ENCODE measurements around the gene RNASE4. TPM values are rescaled to one million over a fixed set of nuclear protein-coding genes. Genes with fewer than 3 reads are reported as not detected.
"Not testable (repeated sequence)": the region's sequence is repeated elsewhere in the genome, so short reads cannot be mapped to it uniquely, and the experiment has no call there.

The RNASE4 gene
- total and polyA plus RNA-seq, 2 donors, result 39.5 to 135 TPM

GRCh38 chr14:20659813-20660395 lies 24.5 kb upstream of the RNASE4 start:
- no peak overlapping the region for H3K4me3 ChIP-seq (ENCODE audit: low read depth, low read length)
- H3K4me1 ChIP-seq (ENCODE audit: insufficient read depth), result no peaks in the 10 kb centered on the region
- DNase-seq (ENCODE audit: extremely low spot score), result no peak
- H3K36me3 ChIP-seq (ENCODE audit: insufficient read depth), result no peaks in the 10 kb centered on the region
- WGBS, result 59% methylated on average over 26 of the region's 26 CpGs
- no peak overlapping the region for H3K27ac ChIP-seq (ENCODE audit: low read depth)

GRCh38 chr14:20661197-20661596 lies 23.2 kb upstream of the RNASE4 start:
- DNase-seq (ENCODE audit: extremely low spot score), result no peak
- Histone ChIP-seq H3K27ac (ENCODE audit: low read depth) (no peak overlapping the region), H3K4me1 (ENCODE audit: insufficient read depth) (no peaks in the 10 kb centered on the region), H3K4me3 (ENCODE audit: low read depth, low read length) (no peak overlapping the region), H3K36me3 (ENCODE audit: insufficient read depth) (no peaks in the 10 kb centered on the region)
- WGBS, result 79% methylated on average over 2 of the region's 2 CpGs

- 3% methylated on average over 31 of the region's 31 CpGs for WGBS
- no peak for DNase-seq (ENCODE audit: extremely low spot score)
- H3K4me3 ChIP-seq (ENCODE audit: low read depth, low read length), result peak overlapping the region; percentile 1
- no peaks in the 10 kb centered on the region for H3K36me3 ChIP-seq (ENCODE audit: insufficient read depth)
- H3K27ac ChIP-seq (ENCODE audit: low read depth), result no peak overlapping the region
- H3K4me1 ChIP-seq (ENCODE audit: insufficient read depth), result no peaks in the 10 kb centered on the region
Observed at GRCh38 chr14:20662968-20663732, 21.2 kb upstream of the RNASE4 start.

- H3K4me3 ChIP-seq (ENCODE audit: low read depth, low read length); DNase-seq (ENCODE audit: extremely low spot score); H3K27ac ChIP-seq (ENCODE audit: low read depth); H3K36me3 ChIP-seq (ENCODE audit: insufficient read depth); H3K4me1 ChIP-seq (ENCODE audit: insufficient read depth): not testable (repeated sequence)
- 74% methylated on average over 7 of the region's 7 CpGs for WGBS
Observed at GRCh38 chr14:20666400-20666961, 17.9 kb upstream of the RNASE4 start.

GRCh38 chr14:20667957-20668356 lies 16.4 kb upstream of the RNASE4 start:
- DNase-seq (ENCODE audit: extremely low spot score), result no peak
- H3K36me3 ChIP-seq (ENCODE audit: insufficient read depth), result no peaks in the 10 kb centered on the region
- no peaks in the 10 kb centered on the region for H3K4me1 ChIP-seq (ENCODE audit: insufficient read depth)
- H3K4me3 ChIP-seq (ENCODE audit: low read depth, low read length), result no peak overlapping the region
- 76% methylated on average over 2 of the region's 2 CpGs for WGBS
- H3K27ac ChIP-seq (ENCODE audit: low read depth), result no peak overlapping the region

- 91% methylated on average over 2 of the region's 2 CpGs for WGBS
- H3K36me3 ChIP-seq (ENCODE audit: insufficient read depth), result no peaks in the 10 kb centered on the region
- no peak overlapping the region for H3K4me3 ChIP-seq (ENCODE audit: low read depth, low read length)
- no peaks in the 10 kb centered on the region for H3K4me1 ChIP-seq (ENCODE audit: insufficient read depth)
- DNase-seq (ENCODE audit: extremely low spot score), result no peak
- no peak overlapping the region for H3K27ac ChIP-seq (ENCODE audit: low read depth)
Observed at GRCh38 chr14:20668969-20669368, 15.4 kb upstream of the RNASE4 start.

- Histone ChIP-seq H3K36me3 (ENCODE audit: insufficient read depth) (no peaks in the 10 kb centered on the region), H3K4me1 (ENCODE audit: insufficient read depth) (no peaks in the 10 kb centered on the region), H3K4me3 (ENCODE audit: low read depth, low read length) (no peak overlapping the region), H3K27ac (ENCODE audit: low read depth) (no peak overlapping the region)
- DNase-seq (ENCODE audit: extremely low spot score), result peak; percentile 68
- 53% methylated on average over 4 of the region's 4 CpGs for WGBS
Observed at GRCh38 chr14:20671597-20672283, 12.6 kb upstream of the RNASE4 start.

GRCh38 chr14:20675669-20676068 lies 8.7 kb upstream of the RNASE4 start:
- DNase-seq (ENCODE audit: extremely low spot score), result no peak
- Histone ChIP-seq H3K4me3 (ENCODE audit: low read depth, low read length) (no peak overlapping the region), H3K4me1 (ENCODE audit: insufficient read depth) (no peaks in the 10 kb centered on the region), H3K36me3 (ENCODE audit: insufficient read depth) (no peaks in the 10 kb centered on the region), H3K27ac (ENCODE audit: low read depth) (no peak overlapping the region)
- WGBS, result 76% methylated on average over 2 of the region's 2 CpGs

- H3K27ac ChIP-seq (ENCODE audit: low read depth), result no peak overlapping the region
- no peaks in the 10 kb centered on the region for H3K36me3 ChIP-seq (ENCODE audit: insufficient read depth)
- no peaks in the 10 kb centered on the region for H3K4me1 ChIP-seq (ENCODE audit: insufficient read depth)
- WGBS, result 88% methylated on average over 2 of the region's 2 CpGs
- DNase-seq (ENCODE audit: extremely low spot score), result no peak
- no peak overlapping the region for H3K4me3 ChIP-seq (ENCODE audit: low read depth, low read length)
Observed at GRCh38 chr14:20676072-20676471, 8.3 kb upstream of the RNASE4 start.

GRCh38 chr14:20679907-20680306 lies 4.5 kb upstream of the RNASE4 start:
- DNase-seq (ENCODE audit: extremely low spot score), result no peak
- WGBS, result 94% methylated on average over 1 of the region's 1 CpG

GRCh38 chr14:20680363-20680762 lies 4.0 kb upstream of the RNASE4 start:
- WGBS, result 58% methylated on average over 8 of the region's 8 CpGs
- no peak for DNase-seq (ENCODE audit: extremely low spot score)
- Histone ChIP-seq H3K4me3 (ENCODE audit: low read depth, low read length) (no peak overlapping the region), H3K36me3 (ENCODE audit: insufficient read depth) (no peaks in the 10 kb centered on the region), H3K4me1 (ENCODE audit: insufficient read depth) (no peaks in the 10 kb centered on the region), H3K27ac (ENCODE audit: low read depth) (no peak overlapping the region)

More at GRCh38 chr14:20679907-20680306, 4.5 kb upstream of the RNASE4 start:
- Histone ChIP-seq H3K4me1 (ENCODE audit: insufficient read depth) (no peaks in the 10 kb centered on the region), H3K27ac (ENCODE audit: low read depth) (no peak overlapping the region), H3K36me3 (ENCODE audit: insufficient read depth) (no peaks in the 10 kb centered on the region), H3K4me3 (ENCODE audit: low read depth, low read length) (no peak overlapping the region)

- H3K4me1 ChIP-seq (ENCODE audit: insufficient read depth), result no peaks in the 10 kb centered on the region
- H3K36me3 ChIP-seq (ENCODE audit: insufficient read depth), result no peaks in the 10 kb centered on the region
- H3K27ac ChIP-seq (ENCODE audit: low read depth), result peak overlapping the region; percentile 77
- H3K4me3 ChIP-seq (ENCODE audit: low read depth, low read length), result peak overlapping the region; percentile 55
- 11% methylated on average over 7 of the region's 7 CpGs for WGBS
- DNase-seq (ENCODE audit: extremely low spot score), result no peak
Observed at GRCh38 chr14:20680843-20681347, 3.5 kb upstream of the RNASE4 start.

GRCh38 chr14:20681348-20682126 lies 2.8 kb upstream of the RNASE4 start:
- Histone ChIP-seq H3K27ac (ENCODE audit: low read depth) (peak overlapping the region; percentile 100), H3K4me1 (ENCODE audit: insufficient read depth) (no peaks in the 10 kb centered on the region), H3K4me3 (ENCODE audit: low read depth, low read length) (peak overlapping the region; percentile 55), H3K36me3 (ENCODE audit: insufficient read depth) (no peaks in the 10 kb centered on the region)
- peak; percentile 93 for DNase-seq (ENCODE audit: extremely low spot score)
- WGBS, result 0% methylated on average over 25 of the region's 25 CpGs
